SK-N-SH (cell line): ENCODE measurements around the gene MPHOSPH9. TPM values are rescaled to one million over a fixed set of nuclear protein-coding genes. Genes with fewer than 3 reads are reported as not detected.

Experiments used
- CTCF ChIA-PET: fragments of 300-600, 350-600 bp; formaldehyde crosslinking; extraction: SDS; loops from one replicate; lab custom pipeline; 2021; lab: Yijun Ruan, JAX
- POLR2A ChIA-PET: fragments of 350-600 bp; sonication (Branson Sonifier 250); formaldehyde crosslinking; extraction: SDS; loops from one replicate; lab custom pipeline; 2020; ENCODE audit warnings: antibody characterized with exemption, inconsistent platforms; lab: Yijun Ruan, JAX
- DNase-seq: peaks from one replicate; pipeline ENCODE4 v3.0.0; 2012
- H2AFZ ChIP-seq: fragments of 200-600 bp; sonication (generic); 2 replicates; pipeline ENCODE4 v1.8.1; 2016; ENCODE audit warnings: antibody characterized with exemption, mild to moderate bottlenecking, low read depth
- H3F3A ChIP-seq: fragments of 200-600 bp; sonication (generic); replicated peaks from 2 replicates; pipeline ENCODE3; 2016; ENCODE audit warnings: antibody characterized with exemption, mild to moderate bottlenecking; ENCODE audit not compliant: insufficient read depth
- H3K27ac ChIP-seq, 2 experiments: fragments of 200-500 bp in 1 of 2; fragments of 200-600 bp in 1 of 2; sonication (Bioruptor generic) in 1 of 2; sonication (generic), shearing (Covaris generic) in 1 of 2; 2 replicates each; pipeline versions ENCODE4 v1.5.1 to v1.6.1; 2014 to 2016; ENCODE audit warnings: low read depth in 2 of 2, inconsistent platforms in 1 of 2, low read length in 1 of 2, mild to moderate bottlenecking in 1 of 2, mixed read lengths in 1 of 2
- H3K27me3 ChIP-seq: fragments of 200-600 bp; sonication (generic), shearing (Covaris generic); 2 replicates; pipeline ENCODE4 v1.6.1; 2016; ENCODE audit warnings: mixed run types; ENCODE audit not compliant: insufficient read depth
- H3K36me3 ChIP-seq, 2 experiments: fragments of 200-500 bp in 1 of 2; fragments of 200-600 bp in 1 of 2; sonication (Bioruptor generic) in 1 of 2; sonication (generic) in 1 of 2; replicated peaks in 1 of 2; 2 replicates each; pipeline versions ENCODE3 to v1.5.1; 2014 to 2016; ENCODE audit warnings: low read length in 1 of 2, mild to moderate bottlenecking in 1 of 2; ENCODE audit not compliant: insufficient read depth in 2 of 2, control insufficient read depth in 1 of 2
- H3K4me1 ChIP-seq, 2 experiments: fragments of 200-500 bp in 1 of 2; fragments of 200-600 bp in 1 of 2; sonication (Bioruptor generic) in 1 of 2; sonication (generic), shearing (Covaris generic) in 1 of 2; 2 replicates each; pipeline versions ENCODE4 v1.5.1 to v1.6.1; 2014 to 2016; ENCODE audit warnings: low read depth in 1 of 2, low read length in 1 of 2, mixed run types in 1 of 2; ENCODE audit not compliant: insufficient read depth in 2 of 2, control insufficient read depth in 1 of 2
- H3K4me2 ChIP-seq: fragments of 200-600 bp; sonication (generic), shearing (Covaris generic); 2 replicates; pipeline ENCODE4 v1.6.1; 2017; ENCODE audit warnings: mixed run types
- H3K4me3 ChIP-seq, 2 experiments: fragments of 200-500 bp in 1 of 2; fragments of 200-600 bp in 1 of 2; sonication (Bioruptor generic) in 1 of 2; sonication (generic), shearing (Covaris generic) in 1 of 2; 2 replicates each; pipeline versions ENCODE4 v1.5.1 to v1.8.1; 2014 to 2016; ENCODE audit warnings: low read depth in 2 of 2, inconsistent platforms in 1 of 2, low read length in 1 of 2, mild to moderate bottlenecking in 1 of 2, mixed read lengths in 1 of 2, moderate library complexity in 1 of 2
- H3K79me2 ChIP-seq: fragments of 200-600 bp; sonication (generic); 2 replicates; pipeline ENCODE4 v1.8.1; 2017; ENCODE audit warnings: mild to moderate bottlenecking; ENCODE audit not compliant: insufficient read depth
- H3K9ac ChIP-seq: fragments of 200-600 bp; sonication (generic); 2 replicates; pipeline ENCODE4 v1.6.1; 2017; ENCODE audit warnings: mixed run types
- H3K9me2 ChIP-seq: fragments of 200-600 bp; sonication (generic); 2 replicates; pipeline ENCODE4 v1.6.1; 2017; ENCODE audit warnings: mixed run types
- H3K9me3 ChIP-seq: fragments of 200-600 bp; sonication (generic); 2 replicates; pipeline ENCODE4 v1.6.1; 2017; ENCODE audit warnings: mixed run types, mild to moderate bottlenecking, moderate library complexity
- H4K20me1 ChIP-seq: fragments of 200-600 bp; sonication (generic); 2 replicates; pipeline ENCODE4 v1.6.1; 2017; ENCODE audit warnings: mild to moderate bottlenecking, mixed run types; ENCODE audit not compliant: insufficient read depth
- CHD2 ChIP-seq: fragments of 150-350 bp; IDR thresholded peaks from 2 replicates; pipeline ENCODE4 v1.6.1; 2018; ENCODE audit warnings: low read length; ENCODE audit not compliant: partially characterized antibody
- ELF1 ChIP-seq: IDR thresholded peaks from 2 replicates; pipeline ENCODE4 v1.4.0; 2012
- FOXM1 ChIP-seq: IDR thresholded peaks from 2 replicates; pipeline ENCODE4 v1.4.0; 2012; ENCODE audit warnings: low read depth, mild to moderate bottlenecking
- GATA2 ChIP-seq: sonication (generic); formaldehyde crosslinking; IDR thresholded peaks from 2 replicates; pipeline ENCODE4 v1.5.0; 2020; ENCODE audit warnings: mild to moderate bottlenecking, missing genetic modification reagents
- JUND ChIP-seq: IDR thresholded peaks from 2 replicates; pipeline ENCODE4 v1.4.0; 2012
- POLR2AphosphoS5 ChIP-seq: IDR thresholded peaks from 2 replicates; pipeline ENCODE4 v1.6.1; 2012; ENCODE audit warnings: low read depth, low read length
- REST ChIP-seq: IDR thresholded peaks from 2 replicates; pipeline ENCODE4 v1.6.1; 2012; ENCODE audit warnings: mild to moderate bottlenecking, low read depth, low read length, moderate library complexity
- SMC3 ChIP-seq: IDR thresholded peaks from 2 replicates; pipeline ENCODE4 v1.6.1; 2012; ENCODE audit warnings: low read depth, low read length, improper control_type of control experiment
- USF2 ChIP-seq: fragments of 150-350 bp; IDR thresholded peaks from 2 replicates; pipeline ENCODE4 v1.6.1; 2017; ENCODE audit warnings: antibody characterized with exemption, low read length, low read depth, borderline replicate concordance
- WGBS: methylation state at CpG from one replicate; pipeline ENCODE4 v1.1.6; 2017; ENCODE audit warnings: low lambda C conversion rate; 5-methylcytosine and 5-hydroxymethylcytosine counted together
- polyA plus RNA-seq, 3 experiments: library from polyadenylated mRNA; depleted of rRNA; stranded (reverse); fragments of >200 nt; gene quantifications; 2 replicates each; pipeline ENCODE4 v1.2.3, GENCODE V29; 2012
- TF ChIP-seq, protein P1 (sequence below): IDR thresholded peaks from 2 replicates; pipeline ENCODE4; 2012
- TF ChIP-seq, protein P2 (sequence below): IDR thresholded peaks from 2 replicates; pipeline ENCODE4 v1.4.0; 2012; ENCODE audit warnings: low read depth, borderline replicate concordance

MPHOSPH9 gene
- polyA plus RNA-seq, 1 of the 3 experiments (the other 2 are of a cell fraction): 9.0 TPM

- ChIA-PET POLR2A (no interaction called here), CTCF (interaction anchor here (0.9 kb wide), 1 partner anchor 435 kb away, joined by 3 read pairs; the partner anchor contains the start of gene DDX55)
- Histone ChIP-seq H3K27me3 (no peaks in the 10 kb centered on the region), H2AFZ (no peak overlapping the region), H3K9ac (no peak overlapping the region), H3K36me3 (peaks cover 25 to 27% of the 10 kb centered on the region in 2 experiments), H3K79me2 (no peaks in the 10 kb centered on the region), H3K9me2 (no peaks in the 10 kb centered on the region), H3K4me3 (no peak overlapping the region), H3F3A (no peaks in the 10 kb centered on the region), H3K4me2 (no peak overlapping the region), H3K4me1 (no peaks in the 10 kb centered on the region), H3K27ac (no peak overlapping the region), H3K9me3 (no peaks in the 10 kb centered on the region), H4K20me1 (no peaks in the 10 kb centered on the region)
- no peak for DNase-seq
- no peak for TF ChIP-seq JUND
- TF ChIP-seq ELF1: no peak
- no peak for TF ChIP-seq SMC3
- no peak for TF ChIP-seq POLR2AphosphoS5
- TF ChIP-seq, protein P1, sequence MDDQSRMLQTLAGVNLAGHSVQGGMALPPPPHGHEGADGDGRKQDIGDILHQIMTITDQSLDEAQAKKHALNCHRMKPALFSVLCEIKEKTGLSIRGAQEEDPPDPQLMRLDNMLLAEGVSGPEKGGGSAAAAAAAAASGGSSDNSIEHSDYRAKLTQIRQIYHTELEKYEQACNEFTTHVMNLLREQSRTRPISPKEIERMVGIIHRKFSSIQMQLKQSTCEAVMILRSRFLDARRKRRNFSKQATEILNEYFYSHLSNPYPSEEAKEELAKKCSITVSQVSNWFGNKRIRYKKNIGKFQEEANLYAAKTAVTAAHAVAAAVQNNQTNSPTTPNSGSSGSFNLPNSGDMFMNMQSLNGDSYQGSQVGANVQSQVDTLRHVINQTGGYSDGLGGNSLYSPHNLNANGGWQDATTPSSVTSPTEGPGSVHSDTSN: no peak
- no peak for TF ChIP-seq CHD2
- no peak for TF ChIP-seq REST
- WGBS: 83% methylated on average over 2 of the region's 2 CpGs
Observed at GRCh38 chr12:123167329-123167728, 65.6 kb downstream of the MPHOSPH9 start.

DNA sequence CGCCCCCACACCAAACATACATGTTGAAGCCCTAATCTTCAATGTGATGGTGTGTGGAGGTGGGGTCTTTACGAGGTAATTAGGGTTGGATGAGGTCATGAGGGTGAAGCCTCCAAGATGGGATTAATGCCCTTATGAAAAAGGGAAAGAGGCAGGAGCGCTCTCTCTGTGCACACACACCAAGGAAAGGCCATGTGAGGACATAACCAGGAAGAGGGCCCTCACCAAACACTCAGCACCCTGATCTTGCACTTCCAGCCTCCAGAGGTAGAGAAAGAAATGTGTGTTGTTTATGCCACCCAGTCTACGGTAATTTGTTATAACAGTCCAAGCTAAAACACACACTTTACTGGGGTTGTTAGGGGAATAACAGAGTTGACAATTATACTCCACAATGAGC is 67.4 kb downstream of the MPHOSPH9 start:
- ChIA-PET POLR2A (no interaction called here), CTCF (interaction anchor here (1.8 to 3.2 kb wide), 2 partner anchors 10 to 14 kb away, joined by 5 to 10 read pairs; no protein-coding TSS in a partner anchor)
- H3K79me2 ChIP-seq: no peaks in the 10 kb centered on the region
- WGBS: 93% methylated on average over 4 of the region's 4 CpGs
- no peak for DNase-seq
- no peak overlapping the region for H3K9ac ChIP-seq
- H2AFZ ChIP-seq: no peak overlapping the region
- no peak overlapping the region for H3K4me3 ChIP-seq
- H3K27ac ChIP-seq: no peak overlapping the region
- no peaks in the 10 kb centered on the region for H3K27me3 ChIP-seq
- H4K20me1 ChIP-seq: no peaks in the 10 kb centered on the region
- H3K36me3 ChIP-seq: peaks cover 32 to 45% of the 10 kb centered on the region in 2 experiments
- TF ChIP-seq, protein P2, sequence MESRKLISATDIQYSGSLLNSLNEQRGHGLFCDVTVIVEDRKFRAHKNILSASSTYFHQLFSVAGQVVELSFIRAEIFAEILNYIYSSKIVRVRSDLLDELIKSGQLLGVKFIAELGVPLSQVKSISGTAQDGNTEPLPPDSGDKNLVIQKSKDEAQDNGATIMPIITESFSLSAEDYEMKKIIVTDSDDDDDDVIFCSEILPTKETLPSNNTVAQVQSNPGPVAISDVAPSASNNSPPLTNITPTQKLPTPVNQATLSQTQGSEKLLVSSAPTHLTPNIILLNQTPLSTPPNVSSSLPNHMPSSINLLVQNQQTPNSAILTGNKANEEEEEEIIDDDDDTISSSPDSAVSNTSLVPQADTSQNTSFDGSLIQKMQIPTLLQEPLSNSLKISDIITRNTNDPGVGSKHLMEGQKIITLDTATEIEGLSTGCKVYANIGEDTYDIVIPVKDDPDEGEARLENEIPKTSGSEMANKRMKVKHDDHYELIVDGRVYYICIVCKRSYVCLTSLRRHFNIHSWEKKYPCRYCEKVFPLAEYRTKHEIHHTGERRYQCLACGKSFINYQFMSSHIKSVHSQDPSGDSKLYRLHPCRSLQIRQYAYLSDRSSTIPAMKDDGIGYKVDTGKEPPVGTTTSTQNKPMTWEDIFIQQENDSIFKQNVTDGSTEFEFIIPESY: no peak
- TF ChIP-seq USF2 (no peak), FOXM1 (no peak), GATA2 (no peak), REST (no peak)
- H3K4me2 ChIP-seq: no peak overlapping the region
- no peaks in the 10 kb centered on the region for H3K9me2 ChIP-seq
- peaks cover 3% of the 10 kb centered on the region for H3F3A ChIP-seq
- H3K9me3 ChIP-seq: no peaks in the 10 kb centered on the region
- H3K4me1 ChIP-seq: no peaks in the 10 kb centered on the region
